H9 (cell line): ENCODE data around the gene DHDDS. TPM values are rescaled to one million over a fixed set of nuclear protein-coding genes. Genes with fewer than 3 reads are reported as not detected.
"Not testable (repeated sequence)": the region's sequence is repeated elsewhere in the genome, so short reads cannot be mapped to it uniquely, and the experiment has no call there.

Experiments used
- DNase-seq: peaks from one replicate; pipeline ENCODE4 v3.0.0-alpha.2; 2017
- H2AFZ ChIP-seq: one replicate; pipeline ENCODE4 v1.6.1; 2013; ENCODE audit warnings: mild to moderate bottlenecking, low read length, control low read depth, moderate library complexity
- H2AK5ac ChIP-seq: 2 replicates; pipeline ENCODE4 v1.6.1; 2013; ENCODE audit warnings: low read length, control low read depth, mixed read lengths; ENCODE audit not compliant: insufficient read length
- H2BK120ac ChIP-seq: one replicate; pipeline ENCODE4 v1.6.1; 2013; ENCODE audit warnings: low read depth, mild to moderate bottlenecking, low read length, control low read depth, inconsistent platforms; ENCODE audit not compliant: poor library complexity, severe bottlenecking
- H2BK12ac ChIP-seq: 2 replicates; pipeline ENCODE4 v1.6.1; 2013; ENCODE audit warnings: low read length, control low read depth, mixed read lengths, low read depth; ENCODE audit not compliant: insufficient read length
- H2BK15ac ChIP-seq: 2 replicates; pipeline ENCODE4 v1.6.1; 2013; ENCODE audit warnings: low read depth, low read length, control low read depth
- H2BK20ac ChIP-seq: one replicate; pipeline ENCODE4 v1.6.1; 2013; ENCODE audit warnings: low read depth, mild to moderate bottlenecking, low read length, control low read depth, inconsistent platforms; ENCODE audit not compliant: poor library complexity, severe bottlenecking
- H2BK5ac ChIP-seq: 2 replicates; pipeline ENCODE4 v1.6.1; 2013; ENCODE audit warnings: low read length, control low read depth, mixed read lengths; ENCODE audit not compliant: insufficient read length
- H3K14ac ChIP-seq: 2 replicates; pipeline ENCODE4 v1.6.1; 2013; ENCODE audit warnings: low read length, control low read depth; ENCODE audit not compliant: insufficient read depth
- H3K18ac ChIP-seq: 2 replicates; pipeline ENCODE4 v1.6.1; 2013; ENCODE audit warnings: low read depth, mild to moderate bottlenecking, mixed read lengths, low read length, control low read depth; ENCODE audit not compliant: insufficient read length
- H3K23ac ChIP-seq: 2 replicates; pipeline ENCODE4 v1.6.1; 2013; ENCODE audit warnings: low read length, control low read depth, mixed read lengths, low read depth; ENCODE audit not compliant: insufficient read length
- H3K23me2 ChIP-seq: 2 replicates; pipeline ENCODE4 v1.6.1; 2013; ENCODE audit warnings: low read depth, mild to moderate bottlenecking, mixed read lengths, low read length, control low read depth; ENCODE audit not compliant: insufficient read length, poor library complexity, severe bottlenecking
- H3K27ac ChIP-seq: 2 replicates; pipeline ENCODE4 v1.5.1; 2013; ENCODE audit warnings: low read length, control low read depth, mixed read lengths, low read depth; ENCODE audit not compliant: insufficient read length
- H3K27me3 ChIP-seq: 2 replicates; pipeline ENCODE4 v1.6.1; 2013; ENCODE audit warnings: low read length, control low read depth, inconsistent platforms; ENCODE audit not compliant: insufficient read depth
- H3K4ac ChIP-seq: 2 replicates; pipeline ENCODE4 v1.6.1; 2013; ENCODE audit warnings: low read depth, mild to moderate bottlenecking, control low read depth, inconsistent platforms, low read length, moderate library complexity
- H3K4me1 ChIP-seq: 2 replicates; pipeline ENCODE4 v1.6.1; 2013; ENCODE audit warnings: low read length, control low read depth, inconsistent platforms; ENCODE audit not compliant: insufficient read depth
- H3K4me2 ChIP-seq: 2 replicates; pipeline ENCODE4 v1.6.1; 2013; ENCODE audit warnings: low read length, control low read depth, mixed read lengths; ENCODE audit not compliant: insufficient read length, insufficient read depth
- H3K56ac ChIP-seq: 2 replicates; pipeline ENCODE4 v1.6.1; 2013; ENCODE audit warnings: low read depth, mild to moderate bottlenecking, mixed read lengths, low read length, control low read depth; ENCODE audit not compliant: insufficient read length
- H3K79me1 ChIP-seq: 2 replicates; pipeline ENCODE4 v1.6.1; 2013; ENCODE audit warnings: low read depth, mild to moderate bottlenecking, moderate library complexity, low read length, control low read depth, inconsistent platforms; ENCODE audit not compliant: insufficient read depth, poor library complexity, severe bottlenecking
- H3K79me2 ChIP-seq: 2 replicates; pipeline ENCODE4 v1.6.1; 2013; ENCODE audit warnings: low read length, control low read depth, inconsistent platforms; ENCODE audit not compliant: insufficient read depth
- H3K9ac ChIP-seq: 2 replicates; pipeline ENCODE4 v1.6.1; 2013; ENCODE audit warnings: low read length, control low read depth, mixed read lengths; ENCODE audit not compliant: insufficient read length; ENCODE audit errors: extremely low read depth
- H3K9me3 ChIP-seq: one replicate; pipeline ENCODE4 v1.6.1; 2013; ENCODE audit warnings: low read depth, low read length, inconsistent platforms; ENCODE audit not compliant: control insufficient read depth
- H3T11ph ChIP-seq: one replicate; pipeline ENCODE4 v1.6.1; 2013; ENCODE audit warnings: mild to moderate bottlenecking, low read length, control low read depth, inconsistent platforms
- H4K20me1 ChIP-seq: one replicate; pipeline ENCODE4 v1.6.1; 2013; ENCODE audit not compliant: control insufficient read depth, insufficient read length, insufficient read depth
- H4K5ac ChIP-seq: 2 replicates; pipeline ENCODE4 v1.6.1; 2013; ENCODE audit warnings: low read depth, mild to moderate bottlenecking, mixed read lengths, low read length, control low read depth; ENCODE audit not compliant: insufficient read length
- H4K8ac ChIP-seq: replicated peaks from 2 replicates; pipeline ENCODE4 v1.6.1; 2013; ENCODE audit warnings: low read length, control low read depth, mixed read lengths, low read depth; ENCODE audit not compliant: insufficient read length
- H4K91ac ChIP-seq: 2 replicates; pipeline ENCODE4 v1.6.1; 2013; ENCODE audit warnings: low read depth, mild to moderate bottlenecking, moderate library complexity, mixed read lengths, low read length, control low read depth; ENCODE audit not compliant: insufficient read length
- H3K27ac Mint-ChIP-seq, 3 experiments: 2 replicates in 2 of 3; 3 replicates in 1 of 3; pipeline ENCODE4 v1.8.0; 2020 to 2021; ENCODE audit warnings: mixed read lengths in 3 of 3, mild to moderate bottlenecking in 1 of 3, moderate library complexity in 1 of 3
- H3K27me3 Mint-ChIP-seq: 2 replicates; pipeline ENCODE4 v1.8.0; 2021; ENCODE audit warnings: low read depth, mild to moderate bottlenecking, moderate library complexity, mixed read lengths
- H3K36me3 Mint-ChIP-seq, 3 experiments: 2 replicates in 2 of 3; 3 replicates in 1 of 3; pipeline ENCODE4 v1.8.0; 2020 to 2021; ENCODE audit warnings: low read depth in 3 of 3, mixed read lengths in 3 of 3; ENCODE audit not compliant: insufficient read depth in 1 of 3
- H3K4me1 Mint-ChIP-seq, 2 experiments: 2 replicates each; pipeline ENCODE4 v1.8.0; 2020; ENCODE audit warnings: mixed read lengths in 2 of 2
- H3K4me3 Mint-ChIP-seq, 2 experiments: 2 replicates in 1 of 2; 3 replicates in 1 of 2; pipeline ENCODE4 v1.8.0; 2020 to 2021; ENCODE audit warnings: mild to moderate bottlenecking in 2 of 2, mixed read lengths in 2 of 2, moderate library complexity in 1 of 2
- H3K9me3 Mint-ChIP-seq, 2 experiments: 2 replicates in 1 of 2; 3 replicates in 1 of 2; pipeline ENCODE4 v1.8.0; 2020; ENCODE audit warnings: mild to moderate bottlenecking in 2 of 2, mixed read lengths in 2 of 2, moderate library complexity in 1 of 2
- WGBS: extraction: QIAGEN DNeasy Blood & Tissue Kit; methylation state at CpG from one replicate; pipeline ENCODE4 v1.1.7; 2013; ENCODE audit warnings: missing lambda C conversion rate, low lambda C conversion rate, mixed read lengths; ENCODE audit not compliant: insufficient read length; ENCODE audit errors: extremely low coverage; 5-methylcytosine and 5-hydroxymethylcytosine counted together
- total RNA-seq: library from RNA; stranded (reverse); gene quantifications from 2 replicates; pipeline ENCODE4 v1.2.1, GENCODE V29; 2021

Gene DHDDS
- total RNA-seq, 1 experiment from 2014 or later: 61.2 TPM

GRCh38 chr1:26515836-26516235, 83.7 kb downstream of the DHDDS start:
- H3K79me1 ChIP-seq, H4K91ac ChIP-seq, H3K36me3 Mint-ChIP-seq, H3K27ac Mint-ChIP-seq, DNase-seq, H3K27me3 ChIP-seq, H2BK20ac ChIP-seq, H3K14ac ChIP-seq, H2BK120ac ChIP-seq, H2BK15ac ChIP-seq, H2BK5ac ChIP-seq, H3K23me2 ChIP-seq, H2AK5ac ChIP-seq, H3K9me3 Mint-ChIP-seq, H3K4me2 ChIP-seq, H3K18ac ChIP-seq, H3K4me1 ChIP-seq, H3K4ac ChIP-seq, H3K23ac ChIP-seq, H3K79me2 ChIP-seq, H3K56ac ChIP-seq, H3K4me3 Mint-ChIP-seq, H3T11ph ChIP-seq, H2AFZ ChIP-seq, H3K27ac ChIP-seq, H4K8ac ChIP-seq, H3K9me3 ChIP-seq, H3K9ac ChIP-seq, H4K20me1 ChIP-seq, H3K27me3 Mint-ChIP-seq, H4K5ac ChIP-seq, H2BK12ac ChIP-seq: not testable (repeated sequence)
- no CpG with 5 or more reads among the region's 4 CpGs for WGBS
- H3K4me1 Mint-ChIP-seq: peaks cover 11 to 12% of the 10 kb centered on the region in 2 experiments
